CD4-positive, alpha-beta T cell treated with Interleukin-1 beta for 1 hour (primary cell): ENCODE data around the gene MACROD2.

Experiments used
- DNase-seq, 2 donors: peaks; one replicate each; pipeline ENCODE4 v3.0.0-alpha.2; 2020 to 2022

The MACROD2 gene

DNA sequence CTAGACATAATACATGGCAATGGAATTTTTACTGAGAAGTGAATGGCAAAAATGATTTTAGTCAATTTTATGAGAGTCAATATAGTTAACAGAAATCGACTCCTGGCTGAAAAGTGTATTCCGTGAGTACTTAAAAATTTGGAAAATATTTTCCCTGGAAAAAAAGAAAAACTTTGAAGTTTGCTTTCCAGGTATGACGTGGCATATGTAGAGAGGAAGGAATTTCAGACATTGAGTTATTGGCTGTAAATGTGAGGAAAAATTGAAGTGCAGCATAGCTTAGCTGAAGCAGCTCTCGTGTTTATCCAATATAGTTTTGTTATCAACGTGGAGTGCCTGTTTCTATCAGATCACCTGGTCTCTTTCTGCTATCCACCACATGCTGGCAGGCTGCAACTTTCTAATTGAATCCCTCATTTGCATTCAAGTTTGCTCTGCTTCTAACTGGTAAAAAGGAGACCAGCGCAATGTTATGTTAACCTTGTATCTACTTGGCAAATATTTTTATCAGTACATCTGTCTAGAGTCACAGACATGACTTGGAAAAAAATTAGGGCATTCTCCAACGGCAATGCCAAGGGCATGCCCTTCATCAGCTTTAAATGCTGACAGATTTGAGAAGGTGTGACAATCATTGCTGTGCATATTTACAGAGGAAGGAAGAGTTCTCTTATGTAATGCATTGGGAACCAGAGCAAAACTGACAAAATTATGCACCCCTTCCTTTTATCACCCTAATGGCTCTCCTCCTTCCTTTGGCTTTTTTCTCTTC lies 1444.9 kb downstream of the MACROD2 start:
- DNase-seq: no peak

DNA sequence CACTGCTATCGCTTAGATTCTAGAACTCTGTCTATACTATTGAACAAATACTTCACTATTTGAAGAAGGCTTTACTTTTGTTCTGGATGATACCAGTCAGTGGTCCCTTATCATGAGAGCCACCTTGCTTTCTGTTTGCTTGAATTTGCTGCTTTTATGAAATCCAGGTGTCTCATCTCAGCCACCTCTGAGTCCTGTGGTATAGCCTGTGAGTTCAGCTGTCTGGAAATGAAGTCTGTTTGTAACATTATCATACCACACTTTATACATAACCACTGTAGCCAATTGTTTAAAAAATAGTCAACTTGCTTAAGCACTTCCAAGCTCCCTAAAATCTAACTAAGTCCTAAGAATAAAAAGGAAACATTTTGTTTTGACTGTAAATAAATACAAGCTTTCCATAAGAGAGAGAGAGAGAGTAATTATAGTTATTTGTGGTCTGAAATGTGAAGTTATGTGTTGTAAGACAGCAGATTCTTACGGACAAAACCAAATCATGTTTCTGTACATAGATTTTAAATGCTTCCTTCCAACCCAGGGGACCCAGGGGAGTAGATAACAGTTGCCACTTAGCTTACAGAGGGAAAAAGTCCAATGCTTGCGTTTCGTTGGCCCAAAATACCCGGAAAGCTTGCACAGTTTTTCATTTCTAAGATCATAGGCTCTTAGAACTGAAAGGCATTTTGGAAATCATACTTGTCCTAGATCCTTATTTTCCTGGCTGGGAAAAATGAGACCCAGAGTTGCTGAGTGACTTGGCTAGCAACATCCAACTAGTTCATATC lies 1449.9 kb downstream of the MACROD2 start:
- no peak for DNase-seq

DNA sequence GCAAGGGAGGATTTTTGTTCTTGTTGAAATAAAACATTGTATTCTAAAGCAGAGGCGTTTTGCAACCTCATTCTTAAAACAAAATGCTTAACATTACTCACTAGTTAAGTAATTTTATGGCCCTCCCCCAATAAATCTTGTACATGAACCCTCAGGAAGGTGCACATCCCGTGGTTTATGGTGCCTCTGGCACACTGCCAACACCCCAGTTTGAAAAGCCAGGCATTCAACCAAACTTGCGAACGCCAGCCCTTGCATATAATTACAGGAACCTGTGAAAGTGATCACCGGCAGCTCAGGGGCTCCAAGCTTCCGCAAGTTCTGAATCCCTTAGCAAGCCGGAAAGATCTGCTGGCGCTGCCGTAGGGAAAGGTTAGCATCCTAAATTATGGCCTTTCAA lies 1451.1 kb downstream of the MACROD2 start:
- no peak for DNase-seq

DNA sequence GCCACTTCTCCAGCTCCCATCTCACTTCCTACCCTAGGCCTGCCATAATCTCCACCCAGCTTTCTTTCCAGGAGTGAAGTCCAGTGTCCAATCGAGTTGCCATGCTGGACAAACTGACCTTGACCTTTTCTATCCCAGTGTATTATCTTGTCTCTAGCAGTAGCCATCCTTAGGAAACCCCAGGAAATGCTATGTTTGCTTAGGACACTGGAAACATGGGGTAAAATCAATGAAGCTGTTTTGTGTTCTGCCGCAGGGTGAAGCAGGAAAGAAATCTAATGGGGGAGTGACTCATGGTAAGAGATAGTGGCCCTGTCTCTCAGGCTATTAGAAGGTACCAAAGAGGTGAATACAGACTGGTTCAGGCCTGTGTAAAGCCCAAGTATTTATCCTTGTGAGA lies 1452.2 kb downstream of the MACROD2 start:
- no peak for DNase-seq

DNA sequence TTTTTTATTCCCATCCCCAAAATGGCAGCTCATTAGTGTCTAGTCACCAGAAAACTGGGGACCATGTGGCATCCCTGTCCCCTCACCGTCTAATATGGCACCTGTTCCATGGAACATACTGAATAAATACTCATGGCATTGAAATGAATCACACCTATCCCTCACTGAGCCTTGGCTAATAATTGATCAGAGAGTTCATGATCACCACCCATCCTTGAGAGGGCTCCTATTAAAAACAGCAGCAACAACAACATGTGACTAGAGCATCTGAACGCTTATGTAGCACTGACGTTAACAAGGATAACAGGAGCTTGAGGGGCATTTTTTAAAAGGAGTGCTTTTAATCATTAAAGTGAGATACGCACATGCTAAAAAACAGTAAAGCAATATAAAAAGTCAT lies 1453.7 kb downstream of the MACROD2 start:
- DNase-seq: no peak

DNA sequence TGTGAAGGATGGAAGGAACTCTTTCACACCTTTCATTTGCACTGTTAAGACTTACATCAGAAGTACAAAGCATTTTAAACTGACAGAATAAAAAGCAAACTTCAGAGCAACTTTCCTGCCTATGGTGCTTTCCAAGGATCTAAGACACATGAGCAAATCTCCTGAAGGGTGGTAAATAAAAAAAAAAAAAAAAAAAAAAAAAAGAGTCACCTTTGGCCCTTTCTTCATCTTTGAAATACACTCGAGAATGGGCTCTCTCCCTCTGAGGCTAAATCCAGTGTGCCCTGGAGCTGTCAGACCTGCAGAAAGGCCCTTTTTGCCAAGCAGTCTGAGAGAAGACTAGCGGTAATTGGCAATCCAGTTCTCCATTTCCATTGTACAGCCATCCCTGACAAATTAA lies 1455.9 kb downstream of the MACROD2 start:
- DNase-seq: no peak

DNA sequence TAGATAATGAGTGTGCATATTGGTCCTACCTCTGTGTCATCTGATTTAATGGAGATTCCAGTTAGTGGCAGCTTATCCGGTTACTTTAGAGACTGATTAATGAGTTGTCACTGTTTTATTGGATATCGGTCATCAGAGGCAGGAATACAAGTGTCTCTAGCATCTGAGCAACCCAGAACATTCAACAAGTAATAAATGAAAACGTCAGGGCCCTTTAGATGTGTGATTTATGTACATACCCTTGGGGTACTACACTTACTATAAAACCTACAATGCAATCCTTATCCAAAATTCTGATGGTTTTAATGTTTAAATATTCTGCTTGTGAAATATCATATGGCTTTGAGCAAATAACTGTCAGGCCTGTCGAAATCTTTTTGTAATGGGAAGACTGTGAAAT lies 1460.0 kb downstream of the MACROD2 start:
- DNase-seq: no peak

DNA sequence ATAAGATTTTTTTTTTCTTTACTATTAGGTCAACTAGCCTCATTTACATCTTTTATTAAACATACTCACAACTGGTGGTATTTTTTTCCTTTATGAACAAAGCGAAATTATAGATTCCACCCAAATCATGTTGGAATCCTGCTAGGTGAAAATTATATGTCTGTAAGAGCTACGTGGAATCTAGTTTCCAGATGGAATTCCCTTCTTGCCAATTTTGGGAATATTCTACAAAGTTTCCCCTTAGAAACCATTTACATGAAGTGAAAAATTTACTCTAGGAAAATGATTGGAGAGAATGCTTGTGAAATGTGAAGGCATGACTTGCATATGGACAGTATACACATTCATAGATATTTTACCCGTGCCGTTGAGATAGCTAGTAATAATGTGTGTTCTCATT lies 1466.6 kb downstream of the MACROD2 start:
- DNase-seq: no peak

DNA sequence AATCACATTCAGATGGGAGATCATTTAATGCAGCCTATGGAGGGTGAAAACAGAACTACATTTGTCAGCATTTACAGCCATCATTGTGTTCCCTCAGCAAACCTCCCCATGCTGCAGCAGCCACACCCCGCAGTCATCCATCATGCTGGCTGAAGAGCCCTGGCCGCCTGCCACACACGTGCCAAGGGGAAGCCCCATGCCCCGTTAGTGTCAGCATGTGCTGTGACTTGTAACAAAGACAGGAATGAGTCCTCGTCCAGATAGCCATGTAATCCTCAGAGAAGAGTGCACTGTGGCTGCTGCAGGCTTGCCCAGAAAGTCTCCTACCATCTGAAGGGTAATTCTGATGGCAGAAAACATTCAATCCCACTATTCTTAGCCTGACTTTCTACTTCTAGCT lies 1480.2 kb downstream of the MACROD2 start:
- DNase-seq: peak in 1 of 2 donors; percentile 3

DNA sequence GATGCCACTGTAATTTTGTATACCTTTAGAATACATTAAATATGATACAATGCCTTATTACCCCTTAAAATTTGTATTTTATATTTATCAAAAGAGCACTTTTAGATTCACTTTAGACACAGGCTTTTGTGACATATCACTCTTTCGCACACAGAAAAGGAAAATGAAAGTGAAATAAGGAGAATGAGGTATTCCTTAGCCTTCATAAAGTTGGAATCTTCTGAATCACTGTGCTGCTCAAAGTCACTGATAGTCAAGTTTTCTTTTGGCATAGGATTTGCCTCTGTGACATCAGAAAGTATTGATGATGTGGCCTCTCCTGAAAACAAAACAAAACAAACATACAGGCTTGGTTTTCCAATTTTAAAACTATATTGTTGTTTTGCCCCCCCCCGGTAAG lies 1480.9 kb downstream of the MACROD2 start:
- DNase-seq: no peak

DNA sequence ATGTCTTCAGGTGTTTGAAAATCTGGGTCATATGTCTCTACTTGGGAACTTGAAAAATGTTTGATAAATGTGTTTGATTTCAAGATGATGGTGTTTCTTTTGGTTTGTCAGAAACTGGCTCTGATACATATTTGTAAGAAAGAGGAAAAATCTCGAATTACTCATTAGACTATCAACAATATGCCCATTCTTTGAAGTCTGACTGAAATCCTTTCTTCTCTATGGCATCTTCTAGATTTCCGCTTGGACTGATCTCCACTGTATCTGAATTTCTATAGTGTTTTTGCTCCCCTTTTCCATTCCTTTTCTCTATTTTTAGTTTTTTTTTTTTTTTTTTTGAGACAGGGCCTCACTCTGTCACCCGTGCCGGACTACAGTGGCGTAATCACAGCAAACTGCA lies 1481.5 kb downstream of the MACROD2 start:
- DNase-seq: no peak

DNA sequence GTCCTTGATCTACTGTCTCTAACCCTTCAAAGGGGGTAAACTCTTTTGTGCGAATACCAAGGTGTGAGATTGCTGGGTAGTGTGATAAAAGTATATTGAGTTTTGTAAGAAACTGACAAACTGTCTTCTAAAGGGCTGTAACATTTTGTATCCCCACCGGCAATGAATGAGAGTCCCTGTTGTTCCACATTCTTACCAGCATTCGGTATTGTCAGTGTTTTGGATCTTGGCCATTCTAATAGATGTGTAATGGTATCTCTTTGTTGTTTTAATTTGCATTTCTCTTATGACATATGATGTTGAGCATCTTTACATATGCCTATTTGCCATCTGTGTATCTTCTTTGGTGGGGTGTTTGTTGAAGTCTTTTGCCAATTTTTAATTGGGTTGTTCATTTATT lies 1487.2 kb downstream of the MACROD2 start:
- no peak for DNase-seq

DNA sequence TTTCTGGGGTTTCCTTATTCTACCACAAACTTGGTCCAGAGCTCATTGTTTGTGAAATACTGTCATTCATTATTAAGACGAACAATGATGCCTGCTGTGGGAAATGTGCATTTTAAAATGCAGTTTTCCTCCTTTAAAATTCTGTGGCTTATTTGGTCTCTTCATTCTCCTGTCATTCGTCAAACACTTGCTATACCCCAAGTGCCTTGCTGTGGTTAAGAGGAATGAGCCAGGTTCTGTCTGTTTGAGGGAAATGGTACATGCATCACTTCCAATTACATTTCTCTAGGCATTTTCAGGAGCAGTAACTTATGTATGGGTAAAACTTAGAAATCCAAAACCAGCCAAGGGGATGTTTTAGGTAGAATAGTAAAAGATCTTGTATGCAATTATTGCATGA lies 1490.2 kb downstream of the MACROD2 start:
- no peak for DNase-seq

DNA sequence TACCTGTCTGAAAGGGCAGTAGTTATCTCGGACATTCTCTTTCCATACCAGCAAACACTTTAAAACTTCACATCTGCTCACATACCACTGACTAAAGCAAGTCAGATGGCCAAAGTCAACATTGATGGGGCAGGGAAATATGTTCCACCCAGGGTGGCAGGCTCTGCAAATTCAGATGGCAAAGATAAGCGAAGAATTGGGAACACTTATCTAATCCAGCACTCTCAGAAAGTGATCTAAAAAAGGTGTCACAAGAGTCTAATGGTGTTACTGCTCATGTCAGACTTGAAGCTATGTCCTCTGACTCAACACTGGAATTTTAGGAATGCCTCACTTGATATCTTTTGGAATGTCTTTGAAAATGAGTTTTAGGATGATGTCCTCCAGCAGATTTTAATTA lies 1491.7 kb downstream of the MACROD2 start:
- no peak for DNase-seq

DNA sequence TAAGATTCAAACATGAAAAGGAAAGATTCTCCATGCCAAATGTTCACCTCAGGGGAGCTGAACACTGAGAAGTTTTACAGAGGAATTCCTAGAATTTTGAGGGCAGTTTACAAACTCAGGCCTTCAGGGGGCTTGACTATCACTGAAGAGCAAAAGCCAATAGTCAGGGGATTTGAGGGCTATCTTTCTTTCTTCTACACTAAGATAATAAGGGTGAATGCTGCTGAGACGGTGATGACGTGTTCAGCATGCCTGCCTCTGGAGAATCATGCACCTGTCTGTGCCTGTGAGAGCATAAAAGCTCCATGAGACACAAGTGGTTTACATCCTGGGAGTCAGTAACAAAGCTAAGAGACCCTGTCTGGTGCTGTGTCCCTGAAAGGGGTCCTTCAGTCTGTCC lies 1492.4 kb downstream of the MACROD2 start:
- no peak for DNase-seq

DNA sequence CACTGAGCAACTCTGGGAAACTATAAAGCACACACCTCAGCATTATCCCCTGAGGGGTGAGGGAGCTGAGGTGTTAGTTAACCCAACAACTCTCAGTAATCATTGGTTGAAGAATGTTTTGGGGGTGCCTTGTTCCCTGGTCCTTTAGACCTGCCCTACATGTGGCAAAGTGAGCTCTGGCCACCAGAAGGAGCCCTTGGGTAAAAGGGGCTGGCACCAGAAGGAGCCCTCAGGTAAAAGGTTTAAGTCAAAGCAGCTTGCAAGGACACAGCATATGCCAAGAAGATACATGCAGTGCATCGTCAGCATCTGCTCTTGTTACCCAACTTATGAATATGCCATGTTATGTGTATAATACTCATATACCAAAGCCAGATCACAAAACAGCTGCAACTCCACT lies 1496.3 kb downstream of the MACROD2 start:
- DNase-seq: no peak

DNA sequence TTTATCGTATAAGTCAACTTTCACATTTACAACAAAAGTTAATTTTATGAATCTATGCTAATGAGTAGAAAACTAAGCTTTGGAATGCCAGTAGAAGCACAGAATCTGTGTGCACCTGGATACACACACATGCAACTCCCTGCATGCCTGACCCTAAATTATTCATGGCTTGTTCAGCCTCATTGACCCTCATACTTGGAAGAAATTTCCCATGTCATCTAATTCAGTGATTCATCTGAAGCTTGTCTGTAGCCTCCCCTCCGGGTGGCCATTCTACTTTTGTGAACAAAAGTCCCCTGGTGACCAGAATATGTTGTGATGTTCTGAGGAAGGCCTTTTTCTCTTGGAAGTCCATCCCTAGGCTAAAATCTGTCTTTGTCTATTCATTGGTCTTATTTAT lies 1499.5 kb downstream of the MACROD2 start:
- DNase-seq: no peak

DNA sequence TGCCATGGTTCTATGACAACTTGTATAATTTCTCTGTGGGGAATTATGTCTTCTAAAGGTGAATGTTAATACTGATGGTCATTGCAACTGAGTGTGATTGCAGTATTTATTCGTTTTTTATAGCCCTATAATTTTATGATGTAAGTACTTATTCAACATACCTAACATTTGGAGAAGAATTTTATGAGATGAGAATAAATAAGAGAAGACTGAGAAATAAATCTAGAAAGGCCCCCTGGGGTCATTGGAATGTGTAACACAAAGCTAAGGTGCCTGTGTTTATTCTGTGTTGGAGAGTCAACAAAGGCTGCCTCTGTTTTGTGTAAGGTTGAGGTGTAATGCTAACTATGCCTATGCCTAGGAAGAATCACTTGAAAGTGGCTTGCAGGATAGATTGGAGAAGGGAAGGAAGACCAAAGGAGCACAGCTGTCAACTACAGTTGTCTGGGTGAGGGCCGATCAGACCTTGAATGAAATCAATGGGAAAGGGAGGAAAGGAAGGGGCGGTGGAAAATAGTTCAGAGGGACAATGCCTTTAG lies 1501.3 kb downstream of the MACROD2 start:
- no peak for DNase-seq

DNA sequence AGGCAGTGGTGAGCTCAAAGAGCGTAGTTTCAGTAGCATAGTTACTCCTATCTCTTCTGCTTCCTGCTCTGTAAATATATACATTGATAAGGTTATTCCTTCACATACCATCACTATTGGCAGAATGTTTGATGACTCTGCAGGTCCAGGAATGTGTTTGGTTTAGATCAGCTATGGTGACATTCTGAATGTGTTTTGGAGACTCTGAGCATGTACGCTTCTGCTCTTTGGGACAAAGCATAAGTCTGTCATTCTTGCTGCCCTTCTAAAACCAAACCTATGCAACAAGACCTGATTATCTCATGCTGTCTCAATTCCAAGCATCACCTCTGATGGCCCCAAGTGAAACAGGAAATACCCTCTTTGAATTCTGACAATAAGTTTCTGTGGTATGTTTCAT lies 1503.6 kb downstream of the MACROD2 start:
- DNase-seq: no peak

DNA sequence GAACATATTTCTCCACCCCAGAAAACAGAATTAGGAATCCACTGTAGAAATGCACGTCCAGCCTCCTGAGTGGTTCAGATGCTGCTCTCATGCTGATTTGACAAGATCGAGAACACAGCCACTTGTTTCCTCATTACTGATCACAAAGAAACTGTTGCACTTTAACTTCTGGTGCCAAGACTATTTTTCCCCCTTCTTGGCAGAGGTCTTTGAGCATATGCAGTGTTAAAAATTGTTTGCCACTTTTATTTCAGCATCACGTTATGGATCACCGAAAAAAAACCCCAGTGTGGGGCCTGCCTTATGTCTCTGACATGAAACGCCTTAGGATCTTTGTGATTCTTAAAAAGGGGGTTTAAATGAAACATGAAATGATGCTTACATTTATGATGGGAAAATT lies 1511.0 kb downstream of the MACROD2 start:
- DNase-seq: no peak

DNA sequence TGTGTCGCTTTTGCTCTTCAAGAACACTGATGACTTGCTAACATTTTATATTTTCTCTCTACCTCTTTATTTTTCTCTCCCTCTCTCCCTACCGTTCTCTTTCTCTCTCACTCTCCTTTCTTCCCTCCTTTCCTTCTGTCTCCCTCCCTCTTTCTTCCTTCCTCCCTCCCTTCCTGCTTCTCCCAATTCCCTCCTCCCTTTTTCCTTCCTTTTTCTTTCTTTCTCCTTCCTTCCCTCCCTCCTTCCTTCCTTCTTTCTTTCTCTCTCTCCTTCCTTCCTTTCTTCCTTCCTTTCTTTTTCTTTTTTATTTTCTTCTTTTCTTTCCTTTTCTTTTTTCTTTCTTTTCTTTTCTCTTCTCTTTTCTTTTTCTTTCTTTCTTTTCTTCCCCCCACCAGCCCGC lies 1511.8 kb downstream of the MACROD2 start:
- no peak for DNase-seq

DNA sequence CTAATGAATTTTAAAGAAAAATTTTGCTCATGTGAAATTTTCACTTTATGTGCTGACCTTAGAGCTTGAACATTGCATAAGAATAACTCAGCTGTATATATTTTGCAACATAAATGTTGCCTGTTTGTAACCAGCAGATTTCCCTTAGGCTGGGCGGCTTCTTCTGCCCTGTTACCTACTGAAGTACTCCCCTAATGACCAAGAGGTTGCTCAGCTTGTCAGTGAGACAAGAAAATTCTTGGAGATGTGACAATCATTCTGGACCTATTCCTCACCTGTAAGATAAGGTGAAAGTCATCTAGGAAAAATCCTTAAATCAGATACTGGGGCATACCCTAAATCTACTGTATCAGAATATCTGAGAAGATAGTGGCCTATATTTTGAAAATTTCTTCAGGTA lies 1516.2 kb downstream of the MACROD2 start:
- DNase-seq: no peak

DNA sequence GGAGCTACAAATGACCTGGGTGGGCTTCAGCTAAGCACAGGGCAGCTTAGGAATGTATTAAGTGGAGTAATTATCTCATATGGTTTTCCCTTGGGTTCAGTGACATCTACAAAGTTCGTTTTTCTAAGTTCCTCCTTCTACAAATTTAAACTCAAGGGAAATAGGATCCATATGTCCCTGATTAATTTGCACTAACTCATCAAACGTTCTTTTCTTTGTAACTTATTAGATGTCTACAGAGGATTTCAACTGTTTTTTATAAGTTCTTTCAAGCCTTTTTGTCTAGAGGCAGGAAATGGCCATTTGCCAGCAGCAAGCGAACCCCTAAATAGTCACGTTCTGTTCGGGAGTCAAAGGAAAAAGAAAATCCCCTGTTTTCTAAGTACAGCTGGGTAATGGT lies 1517.6 kb downstream of the MACROD2 start:
- no peak for DNase-seq

DNA sequence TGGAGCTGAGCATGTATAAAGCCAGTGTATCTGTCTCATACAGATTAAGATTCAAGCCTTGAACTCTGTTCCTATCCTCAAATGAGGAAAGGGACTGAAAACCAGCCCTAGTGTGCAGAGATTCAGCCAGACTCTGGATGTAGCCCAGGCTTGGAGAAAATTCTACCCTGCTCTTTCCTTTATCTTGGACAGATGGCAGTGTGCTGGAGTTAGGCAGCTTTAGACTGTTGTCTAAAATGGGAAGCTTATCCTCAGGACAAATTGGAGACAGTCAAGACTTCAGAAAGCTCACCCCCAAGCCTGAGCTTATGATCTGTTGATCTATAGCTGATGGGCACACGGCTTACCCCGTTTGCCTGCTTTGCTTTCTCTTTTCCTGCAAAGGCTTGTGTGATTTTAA lies 1520.4 kb downstream of the MACROD2 start:
- DNase-seq: no peak
